SU-DHL-6 (cell line): ENCODE results near the gene MED31.
"Not testable (repeated sequence)": the region's sequence is repeated elsewhere in the genome, so short reads cannot be mapped to it uniquely, and the experiment has no call there.

Experiments
- H2AFZ ChIP-seq: fragments of 200-600 bp; sonication (generic); 2 replicates; pipeline ENCODE4 v1.6.1; 2014; ENCODE audit warnings: low read depth, mild to moderate bottlenecking, moderate library complexity, mixed read lengths, antibody characterized with exemption, low read length; ENCODE audit not compliant: severe bottlenecking
- H3F3A ChIP-seq: fragments of 200-600 bp; shearing (Covaris generic); 2 replicates; pipeline ENCODE4 v1.6.0; 2016; ENCODE audit warnings: antibody characterized with exemption, mild to moderate bottlenecking; ENCODE audit not compliant: insufficient read depth
- H3K27ac ChIP-seq: fragments of 200-600 bp; sonication (generic); 2 replicates; pipeline ENCODE4 v1.5.1; 2016; ENCODE audit warnings: low read depth, mild to moderate bottlenecking, low read length, moderate library complexity, mixed read lengths
- H3K27me3 ChIP-seq: fragments of 200-600 bp; sonication (generic), shearing (Covaris generic); 2 replicates; pipeline ENCODE4 v1.6.0; 2014; ENCODE audit warnings: mild to moderate bottlenecking, low read length
- H3K36me3 ChIP-seq: fragments of 200-600 bp; sonication (generic); 2 replicates; pipeline ENCODE4 v1.6.1; 2014; ENCODE audit warnings: mild to moderate bottlenecking, low read length, mixed read lengths
- H3K4me2 ChIP-seq: fragments of 300-600, 200-600 bp; shearing (Covaris generic), sonication (generic); 2 replicates; pipeline ENCODE4 v1.6.0; 2014; ENCODE audit warnings: low read length, low read depth, mild to moderate bottlenecking; ENCODE audit not compliant: poor library complexity, severe bottlenecking
- H3K4me3 ChIP-seq: fragments of 200-600 bp; sonication (generic); 2 replicates; pipeline ENCODE4 v1.5.1; 2014; ENCODE audit warnings: antibody characterized with exemption, low read length, mild to moderate bottlenecking, mixed read lengths; ENCODE audit not compliant: insufficient read depth, poor library complexity, severe bottlenecking
- H3K79me2 ChIP-seq: fragments of 200-600 bp; sonication (generic); 2 replicates; pipeline ENCODE4 v1.6.1; 2014; ENCODE audit warnings: mild to moderate bottlenecking, low read length, moderate library complexity; ENCODE audit not compliant: insufficient read depth
- H3K9ac ChIP-seq: fragments of 200-600 bp; sonication (generic); 2 replicates; pipeline ENCODE4 v1.7.0; 2014; ENCODE audit warnings: mild to moderate bottlenecking, low read length
- H3K9me2 ChIP-seq: fragments of 200-600 bp; sonication (generic); replicated peaks from 2 replicates; pipeline ENCODE4 v1.6.1; 2014; ENCODE audit warnings: low read length; ENCODE audit not compliant: insufficient read depth
- H3K9me3 ChIP-seq: fragments of 200-600 bp; sonication (generic); 2 replicates; pipeline ENCODE4 v1.6.1; 2014; ENCODE audit warnings: low read length, mixed read lengths; ENCODE audit not compliant: insufficient read depth
- H4K20me1 ChIP-seq: fragments of 200-600 bp; sonication (generic); 2 replicates; pipeline ENCODE4 v1.6.1; 2014; ENCODE audit warnings: low read depth, mild to moderate bottlenecking, antibody characterized with exemption, low read length, moderate library complexity, mixed read lengths
- EZH2phosphoT487 ChIP-seq: fragments of 200-600 bp; sonication (generic), shearing (Covaris generic); conservative IDR thresholded peaks from 2 replicates; pipeline ENCODE4 v1.6.1; 2018; ENCODE audit warnings: mild to moderate bottlenecking, antibody characterized with exemption, low read length, moderate library complexity, mixed read lengths
- TF ChIP-seq, protein P1 (sequence below): fragments of 200-600 bp; sonication (generic); IDR thresholded peaks from one replicate; pipeline ENCODE4 v1.5.1; 2017; ENCODE audit warnings: antibody characterized with exemption, mild to moderate bottlenecking, low read length, moderate library complexity; ENCODE audit not compliant: insufficient read depth, poor library complexity, severe bottlenecking

Gene MED31

DNA sequence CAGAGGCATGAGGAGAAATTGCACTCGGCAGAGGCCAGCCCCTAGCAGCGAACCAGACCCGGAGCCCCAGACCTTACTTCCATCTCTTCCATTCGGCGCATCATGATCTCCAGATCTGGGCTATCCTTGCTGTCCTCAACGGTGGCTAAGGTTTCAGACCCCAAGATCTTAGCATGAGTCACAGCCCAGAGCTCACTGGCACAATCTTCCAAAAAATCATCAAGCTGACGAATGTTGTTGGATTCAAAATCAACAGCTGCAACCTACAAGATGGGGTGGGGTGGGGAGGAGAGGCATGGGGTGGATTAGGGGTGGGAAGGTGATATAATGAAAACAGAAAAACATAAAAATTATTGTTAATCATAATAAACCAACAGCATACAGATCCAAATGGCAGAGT is 55.3 kb downstream of the MED31 start:
- H4K20me1 ChIP-seq, result no peaks in the 10 kb centered on the region
- no peak overlapping the region for H3K4me3 ChIP-seq
- H3K27me3 ChIP-seq, result no peaks in the 10 kb centered on the region
- no peaks in the 10 kb centered on the region for H3F3A ChIP-seq
- H3K27ac ChIP-seq, result no peak overlapping the region
- H3K9me3 ChIP-seq, result no peaks in the 10 kb centered on the region
- H3K9me2 ChIP-seq, result no peaks in the 10 kb centered on the region
- H3K9ac ChIP-seq, result no peak overlapping the region
- H3K79me2 ChIP-seq, result no peaks in the 10 kb centered on the region
- no peak overlapping the region for H2AFZ ChIP-seq
- H3K4me2 ChIP-seq, result no peak overlapping the region
- TF ChIP-seq EZH2phosphoT487, result no peak
- TF ChIP-seq, protein P1, sequence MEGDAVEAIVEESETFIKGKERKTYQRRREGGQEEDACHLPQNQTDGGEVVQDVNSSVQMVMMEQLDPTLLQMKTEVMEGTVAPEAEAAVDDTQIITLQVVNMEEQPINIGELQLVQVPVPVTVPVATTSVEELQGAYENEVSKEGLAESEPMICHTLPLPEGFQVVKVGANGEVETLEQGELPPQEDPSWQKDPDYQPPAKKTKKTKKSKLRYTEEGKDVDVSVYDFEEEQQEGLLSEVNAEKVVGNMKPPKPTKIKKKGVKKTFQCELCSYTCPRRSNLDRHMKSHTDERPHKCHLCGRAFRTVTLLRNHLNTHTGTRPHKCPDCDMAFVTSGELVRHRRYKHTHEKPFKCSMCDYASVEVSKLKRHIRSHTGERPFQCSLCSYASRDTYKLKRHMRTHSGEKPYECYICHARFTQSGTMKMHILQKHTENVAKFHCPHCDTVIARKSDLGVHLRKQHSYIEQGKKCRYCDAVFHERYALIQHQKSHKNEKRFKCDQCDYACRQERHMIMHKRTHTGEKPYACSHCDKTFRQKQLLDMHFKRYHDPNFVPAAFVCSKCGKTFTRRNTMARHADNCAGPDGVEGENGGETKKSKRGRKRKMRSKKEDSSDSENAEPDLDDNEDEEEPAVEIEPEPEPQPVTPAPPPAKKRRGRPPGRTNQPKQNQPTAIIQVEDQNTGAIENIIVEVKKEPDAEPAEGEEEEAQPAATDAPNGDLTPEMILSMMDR, result no peak
- H3K36me3 ChIP-seq, result peaks cover 3% of the 10 kb centered on the region; the same call in 1 of the 2 replicates

DNA sequence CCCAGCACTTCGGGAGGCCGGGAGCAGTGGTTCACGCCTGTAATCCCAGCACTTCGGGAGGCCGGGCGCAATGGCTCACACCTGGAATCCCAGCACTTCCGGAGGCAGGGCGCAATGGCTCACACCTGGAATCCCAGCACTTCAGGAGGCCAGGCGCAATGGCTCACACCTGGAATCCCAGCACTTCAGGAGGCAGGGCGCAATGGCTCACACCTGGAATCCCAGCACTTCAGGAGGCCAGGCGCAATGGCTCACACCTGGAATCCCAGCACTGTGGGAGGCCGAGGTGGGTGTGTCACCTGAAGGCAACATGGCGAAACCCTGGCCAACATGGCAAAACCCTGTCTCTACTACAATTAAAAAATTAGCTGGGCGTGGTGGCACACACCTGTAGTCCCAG is 58.0 kb downstream of the MED31 start:
- H3K27me3 ChIP-seq, H3K9me2 ChIP-seq, H2AFZ ChIP-seq, H3K36me3 ChIP-seq, H3K27ac ChIP-seq, H3F3A ChIP-seq, H3K4me3 ChIP-seq, H3K9ac ChIP-seq, H3K79me2 ChIP-seq, H3K4me2 ChIP-seq, H3K9me3 ChIP-seq, H4K20me1 ChIP-seq: not testable (repeated sequence)
